ENCODE results near the gene REM2.
A peak's percentile ranks its signal among the peaks of the same experiment; 100 is the strongest.
"Not testable (repeated sequence)": the region's sequence is repeated elsewhere in the genome, so short reads cannot be mapped to it uniquely, and the experiment has no call there.

The REM2 gene

GRCh38 chr14:22910916-22911315, 27.9 kb downstream of the REM2 start:
- no peaks in the 10 kb centered on the region for H3K9me3 Mint-ChIP-seq
- no peak overlapping the region for H3K4me3 Mint-ChIP-seq
- no peak for DNase-seq (ENCODE audit: low spot score)
- peaks cover 40% of the 10 kb centered on the region for H3K36me3 Mint-ChIP-seq (ENCODE audit: low read depth)
- H3K27ac Mint-ChIP-seq, result no peak overlapping the region
- peaks cover 5% of the 10 kb centered on the region for H3K4me1 Mint-ChIP-seq (ENCODE audit: low read depth)
- no peaks in the 10 kb centered on the region for H3K27me3 Mint-ChIP-seq (ENCODE audit: low read depth)

- not testable (repeated sequence) for H3K27me3 Mint-ChIP-seq (ENCODE audit: low read depth); H3K27ac Mint-ChIP-seq; H3K4me3 Mint-ChIP-seq; H3K9me3 Mint-ChIP-seq; DNase-seq (ENCODE audit: low spot score)
- peaks cover 21% of the 10 kb centered on the region for H3K4me1 Mint-ChIP-seq (ENCODE audit: low read depth)
- H3K36me3 Mint-ChIP-seq (ENCODE audit: low read depth), result peaks cover 40% of the 10 kb centered on the region
Measured at GRCh38 chr14:22914836-22915235, 31.8 kb downstream of the REM2 start.

DNA sequence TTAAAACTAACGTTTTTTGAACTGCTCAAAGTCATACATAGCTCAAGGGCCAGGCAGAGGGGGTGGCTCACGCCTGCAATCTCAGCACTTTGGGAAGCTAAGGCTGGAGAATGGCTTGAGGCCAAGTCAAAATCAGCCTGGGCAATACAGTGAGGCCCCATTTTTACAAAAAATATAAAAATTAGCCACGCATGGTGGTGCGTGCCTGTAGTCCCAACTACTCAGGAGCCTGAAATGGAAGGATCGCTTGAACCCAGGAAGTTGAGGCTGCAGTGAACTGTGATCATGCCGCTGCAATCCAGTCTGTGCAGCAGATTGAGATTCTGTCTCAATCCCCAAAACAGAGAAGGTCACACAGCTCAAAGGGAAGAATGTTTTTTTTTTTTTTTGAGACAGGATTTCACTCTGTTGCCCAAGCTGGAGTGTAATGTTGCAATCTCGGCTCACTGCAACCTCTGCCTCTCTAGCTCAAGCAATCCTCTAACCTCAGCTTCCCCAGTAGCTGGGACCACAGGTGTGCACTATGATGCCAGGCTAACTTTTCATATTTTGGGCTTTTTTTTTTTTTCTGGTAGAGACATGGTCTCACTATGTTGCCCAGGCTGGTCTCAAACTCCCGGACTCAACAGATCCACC, 33.0 kb downstream of the REM2 start:
- no peaks in the 10 kb centered on the region for H3K9me3 Mint-ChIP-seq
- no peak for DNase-seq (ENCODE audit: low spot score)
- no peak overlapping the region for H3K27ac Mint-ChIP-seq
- peaks cover 45% of the 10 kb centered on the region for H3K36me3 Mint-ChIP-seq (ENCODE audit: low read depth)
- peaks cover 25% of the 10 kb centered on the region for H3K4me1 Mint-ChIP-seq (ENCODE audit: low read depth)
- H3K27me3 Mint-ChIP-seq (ENCODE audit: low read depth), result peaks cover 4% of the 10 kb centered on the region
- H3K4me3 Mint-ChIP-seq, result no peak overlapping the region

GRCh38 chr14:22918804-22919600, 36.0 kb downstream of the REM2 start, which contains the start of gene RBM23:
Gene RBM23, minus strand, starts transcription at chr14:22919149.
- peak within 1 kb of the TSS; percentile 95 for H3K4me3 Mint-ChIP-seq
- peaks cover 55% of the 10 kb centered on the region for H3K36me3 Mint-ChIP-seq (ENCODE audit: low read depth)
- H3K4me1 Mint-ChIP-seq (ENCODE audit: low read depth), result peaks cover 28% of the 10 kb centered on the region
- H3K27ac Mint-ChIP-seq, result peak within 1 kb of the TSS; percentile 100
- peak; percentile 99 for DNase-seq (ENCODE audit: low spot score)
- H3K27me3 Mint-ChIP-seq (ENCODE audit: low read depth), result peaks cover 4% of the 10 kb centered on the region
- H3K9me3 Mint-ChIP-seq, result no peaks in the 10 kb centered on the region

- Mint-ChIP-seq H3K4me3 (peak overlapping the region; percentile 95), H3K27me3 (ENCODE audit: low read depth) (peaks cover 4% of the 10 kb centered on the region), H3K27ac (peak overlapping the region; percentile 100), H3K4me1 (ENCODE audit: low read depth) (peaks cover 28% of the 10 kb centered on the region), H3K9me3 (no peaks in the 10 kb centered on the region), H3K36me3 (ENCODE audit: low read depth) (peaks cover 59% of the 10 kb centered on the region)
- DNase-seq (ENCODE audit: low spot score), result no peak
Measured at GRCh38 chr14:22919601-22919921, 36.5 kb downstream of the REM2 start.

- Mint-ChIP-seq H3K4me3 (no peak overlapping the region), H3K9me3 (no peaks in the 10 kb centered on the region), H3K36me3 (ENCODE audit: low read depth) (peaks cover 61% of the 10 kb centered on the region), H3K4me1 (ENCODE audit: low read depth) (peaks cover 27% of the 10 kb centered on the region), H3K27ac (peak overlapping the region; percentile 100), H3K27me3 (ENCODE audit: low read depth) (peaks cover 4% of the 10 kb centered on the region)
- DNase-seq (ENCODE audit: low spot score), result no peak
Measured at GRCh38 chr14:22920697-22921096, 37.7 kb downstream of the REM2 start.

DNA sequence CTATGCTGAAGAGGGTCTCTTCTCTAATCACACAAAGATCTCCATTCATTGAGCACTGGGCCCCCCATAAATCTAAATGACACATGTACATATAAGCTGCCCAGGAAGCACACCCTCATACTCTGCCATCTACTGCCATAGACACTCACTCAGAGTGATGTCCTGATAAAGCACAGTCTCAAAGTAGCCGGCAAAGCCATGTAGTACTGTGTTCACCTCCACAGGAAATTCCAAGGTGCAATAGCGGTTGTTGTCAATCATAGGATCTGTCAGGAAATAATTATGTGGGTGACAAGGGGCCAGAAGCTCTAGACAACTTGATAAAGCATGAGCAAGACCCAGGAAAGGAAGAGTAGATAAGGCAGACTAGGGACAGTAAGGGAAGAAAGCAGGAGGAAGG, 39.3 kb downstream of the REM2 start:
- H3K27me3 Mint-ChIP-seq (ENCODE audit: low read depth), result peaks cover 4% of the 10 kb centered on the region
- H3K4me3 Mint-ChIP-seq, result no peak overlapping the region

GRCh38 chr14:22923746-22924145, 40.7 kb downstream of the REM2 start:
- Mint-ChIP-seq H3K36me3 (ENCODE audit: low read depth) (peaks cover 58% of the 10 kb centered on the region), H3K9me3 (no peaks in the 10 kb centered on the region), H3K4me1 (ENCODE audit: low read depth) (peaks cover 33% of the 10 kb centered on the region), H3K4me3 (no peak overlapping the region), H3K27ac (no peak overlapping the region), H3K27me3 (ENCODE audit: low read depth) (peaks cover 4% of the 10 kb centered on the region)
- no peak for DNase-seq (ENCODE audit: low spot score)

More for the DNA sequence above, 39.3 kb downstream of the REM2 start:
- no peaks in the 10 kb centered on the region for H3K9me3 Mint-ChIP-seq
- peaks cover 66% of the 10 kb centered on the region for H3K36me3 Mint-ChIP-seq (ENCODE audit: low read depth)
- peak overlapping the region; percentile 16 for H3K27ac Mint-ChIP-seq
- H3K4me1 Mint-ChIP-seq (ENCODE audit: low read depth), result peaks cover 31% of the 10 kb centered on the region
- DNase-seq (ENCODE audit: low spot score), result no peak

DNA sequence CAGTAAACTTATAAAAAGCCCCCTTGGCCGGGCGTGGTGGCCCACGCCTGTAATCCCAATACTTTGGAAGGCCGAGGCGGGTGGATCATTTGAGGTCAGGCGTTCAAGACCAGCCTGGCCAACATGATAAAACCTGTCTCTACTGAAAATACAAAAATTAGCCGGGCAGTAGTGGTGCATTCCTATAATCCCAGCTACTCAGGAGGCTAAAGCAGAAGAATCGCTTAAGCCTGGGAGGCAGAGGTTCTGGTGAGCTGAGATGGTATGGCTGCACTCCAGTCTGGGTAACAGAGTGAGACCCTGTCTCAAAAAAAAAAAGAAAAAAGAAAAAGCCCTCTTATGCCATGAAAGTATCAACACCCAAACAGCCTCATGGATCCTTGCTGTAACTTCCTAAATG, 42.5 kb downstream of the REM2 start:
- H3K27ac Mint-ChIP-seq, result no peak overlapping the region
- no peak overlapping the region for H3K4me3 Mint-ChIP-seq
- DNase-seq (ENCODE audit: low spot score), result no peak
- H3K4me1 Mint-ChIP-seq (ENCODE audit: low read depth), result peaks cover 26% of the 10 kb centered on the region
- peaks cover 52% of the 10 kb centered on the region for H3K36me3 Mint-ChIP-seq (ENCODE audit: low read depth)
- no peaks in the 10 kb centered on the region for H3K9me3 Mint-ChIP-seq
- H3K27me3 Mint-ChIP-seq (ENCODE audit: low read depth), result no peaks in the 10 kb centered on the region

GRCh38 chr14:22926316-22926715, 43.3 kb downstream of the REM2 start:
- H3K27ac Mint-ChIP-seq, result peak overlapping the region; percentile 47
- H3K4me3 Mint-ChIP-seq, result no peak overlapping the region

GRCh38 chr14:22928237-22929103, 45.4 kb downstream of the REM2 start:
- Mint-ChIP-seq H3K9me3 (no peaks in the 10 kb centered on the region), H3K4me3 (no peak overlapping the region), H3K36me3 (ENCODE audit: low read depth) (peaks cover 33% of the 10 kb centered on the region), H3K27ac (no peak overlapping the region), H3K27me3 (ENCODE audit: low read depth) (no peaks in the 10 kb centered on the region), H3K4me1 (ENCODE audit: low read depth) (peaks cover 18% of the 10 kb centered on the region)
- no peak for DNase-seq (ENCODE audit: low spot score)

More at GRCh38 chr14:22926316-22926715, 43.3 kb downstream of the REM2 start:
- no peaks in the 10 kb centered on the region for H3K9me3 Mint-ChIP-seq
- no peak for DNase-seq (ENCODE audit: low spot score)
- H3K36me3 Mint-ChIP-seq (ENCODE audit: low read depth), result peaks cover 45% of the 10 kb centered on the region
- H3K4me1 Mint-ChIP-seq (ENCODE audit: low read depth), result peaks cover 23% of the 10 kb centered on the region
- H3K27me3 Mint-ChIP-seq (ENCODE audit: low read depth), result no peaks in the 10 kb centered on the region

DNA sequence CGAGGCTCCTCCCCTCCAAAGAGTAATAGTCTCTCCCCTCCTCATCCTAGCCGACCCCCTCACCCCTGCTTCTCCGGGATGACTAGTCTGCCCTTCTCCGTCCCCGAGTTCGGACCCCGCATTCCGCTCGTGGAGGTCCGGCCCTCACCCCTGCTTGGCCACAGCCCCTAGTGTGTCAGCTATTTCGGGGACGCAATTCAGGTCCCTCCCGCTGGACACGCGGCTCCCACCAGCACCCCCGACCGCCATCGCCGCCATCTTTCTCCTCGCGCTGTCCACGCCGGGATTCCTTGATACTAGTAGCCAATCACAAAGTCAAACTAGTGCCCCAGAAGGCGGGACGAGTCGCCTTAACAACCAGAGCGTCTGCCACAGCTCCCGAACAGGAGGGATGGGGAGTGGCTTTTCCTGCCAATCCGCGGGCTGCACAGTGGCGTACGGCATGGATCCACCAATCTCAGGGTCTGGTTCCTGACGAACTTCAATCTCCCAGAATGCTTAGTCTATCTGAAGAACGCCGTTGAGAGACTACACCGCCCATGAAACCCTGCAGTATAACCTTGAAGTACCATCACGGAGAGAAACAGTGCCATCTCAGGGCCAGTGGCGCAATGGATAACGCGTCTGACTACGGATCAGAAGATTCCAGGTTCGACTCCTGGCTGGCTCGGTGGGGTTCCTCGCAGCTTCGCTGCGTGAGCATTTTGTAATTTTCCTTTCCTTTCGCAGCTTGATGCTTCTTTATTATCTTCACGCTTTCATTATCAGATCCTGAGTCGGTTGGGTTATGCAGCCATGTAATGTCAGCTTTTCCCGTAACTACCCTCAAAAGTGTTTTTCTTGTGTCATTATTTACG, 46.3 kb downstream of the REM2 start, which contains the start of gene PRMT5:
PRMT5 (minus strand) TSS at position 273 of the 857 bp plus-strand sequence; CDS start at position 258, 15 bp downstream.
- DNase-seq (ENCODE audit: low spot score), result peak; percentile 96
- no peak within 1 kb of the TSS for H3K27ac Mint-ChIP-seq
- H3K9me3 Mint-ChIP-seq, result no peaks in the 10 kb centered on the region
- H3K4me3 Mint-ChIP-seq, result no peak within 1 kb of the TSS
- peaks cover 25% of the 10 kb centered on the region for H3K36me3 Mint-ChIP-seq (ENCODE audit: low read depth)
- peaks cover 18% of the 10 kb centered on the region for H3K4me1 Mint-ChIP-seq (ENCODE audit: low read depth)
- H3K27me3 Mint-ChIP-seq (ENCODE audit: low read depth), result no peaks in the 10 kb centered on the region

GRCh38 chr14:22929961-22930364, 46.9 kb downstream of the REM2 start:
- H3K27me3 Mint-ChIP-seq (ENCODE audit: low read depth), result no peaks in the 10 kb centered on the region
- no peaks in the 10 kb centered on the region for H3K9me3 Mint-ChIP-seq
- peaks cover 18% of the 10 kb centered on the region for H3K4me1 Mint-ChIP-seq (ENCODE audit: low read depth)
- no peak for DNase-seq (ENCODE audit: low spot score)
- peaks cover 19% of the 10 kb centered on the region for H3K36me3 Mint-ChIP-seq (ENCODE audit: low read depth)
- no peak overlapping the region for H3K27ac Mint-ChIP-seq
- no peak overlapping the region for H3K4me3 Mint-ChIP-seq

All from T-helper 2 cell treated with Interferon-gamma antibody and Interleukin-4, amounts not matched to agents 5 μg/mL and 100 μg/mL, for 36 hours (primary cell).